Fibroblast of gingiva (primary cell): ENCODE measurements around the gene PTPRN2.

ENCODE experiments used
- DNase-seq: peaks from one replicate; pipeline ENCODE4 v3.0.0-alpha.2; 2011; ENCODE audit warnings: low read depth

Gene PTPRN2

DNA sequence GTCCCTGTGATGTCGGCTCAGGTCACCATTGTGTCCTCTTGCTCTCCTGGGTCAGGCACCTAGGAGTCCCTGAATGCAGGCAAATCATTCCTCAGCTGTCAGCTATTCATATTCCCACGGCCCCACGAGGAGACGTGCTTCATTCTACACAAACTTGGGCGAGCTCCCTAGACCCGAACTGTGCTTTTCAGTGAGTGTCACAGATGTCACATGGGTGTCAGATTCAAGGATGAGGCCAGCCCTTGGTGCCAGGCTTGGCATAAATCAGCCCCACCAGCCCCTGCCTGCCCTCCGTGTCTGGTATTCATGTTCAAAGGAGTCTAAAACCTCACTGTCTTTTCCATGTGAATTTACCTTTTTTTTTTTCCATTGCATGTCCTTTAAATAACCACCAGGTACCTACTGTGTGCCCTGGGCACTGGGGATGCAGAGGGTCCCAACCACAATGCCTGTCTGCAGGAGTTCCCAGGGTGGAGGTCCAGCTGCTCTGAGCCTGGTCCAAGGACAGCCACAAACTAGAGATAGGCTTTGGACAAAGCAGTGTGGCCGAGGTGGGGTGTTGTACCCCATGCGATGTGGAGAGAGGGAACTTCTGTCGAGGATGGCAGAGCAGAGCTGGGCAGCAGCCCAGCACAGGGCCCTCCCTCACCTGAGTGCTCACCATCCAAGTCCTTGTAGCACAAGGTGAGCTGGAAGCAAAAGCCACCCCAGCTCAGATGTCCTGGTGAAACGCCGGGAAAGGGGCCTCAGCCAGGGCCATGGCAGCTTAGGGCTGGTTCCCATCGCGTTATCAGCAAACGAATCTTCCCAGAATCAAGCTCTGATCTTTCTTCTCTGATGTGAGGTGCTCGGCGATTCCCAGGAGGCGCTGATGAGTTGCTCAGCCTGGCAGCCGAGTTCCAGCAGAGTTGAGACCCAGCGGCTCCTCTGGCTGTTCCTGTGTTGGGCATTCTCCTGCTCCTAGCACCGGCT lies 611.9 kb downstream of the PTPRN2 start:
- DNase-seq, result no peak

DNA sequence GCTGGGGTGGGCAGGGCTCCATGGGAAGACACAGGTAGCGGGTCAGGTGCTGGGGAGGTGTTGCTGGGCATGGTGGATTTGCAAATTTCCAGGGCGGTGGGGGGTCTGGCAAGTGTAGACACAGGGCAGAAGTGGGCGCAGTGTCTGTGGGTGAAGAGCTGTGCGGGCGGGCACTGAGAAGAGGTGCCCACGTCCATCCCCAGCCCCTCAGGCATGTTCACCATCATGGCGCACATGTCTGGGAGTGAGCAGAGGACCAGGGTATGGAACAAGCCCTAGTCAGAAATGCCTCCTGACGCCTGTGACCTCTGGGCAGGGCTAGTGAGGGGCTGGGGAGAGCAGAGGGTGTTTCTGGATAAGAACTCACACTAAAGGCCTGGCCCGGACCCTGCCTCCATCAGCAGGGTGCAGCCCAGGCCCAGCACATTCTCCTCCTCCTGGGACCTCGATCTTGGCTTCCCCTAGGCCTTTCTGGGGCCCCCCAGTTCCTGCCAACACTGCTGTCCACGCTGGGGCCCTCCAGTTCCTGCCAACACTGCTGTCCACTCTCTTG lies 612.9 kb downstream of the PTPRN2 start:
- no peak for DNase-seq

DNA sequence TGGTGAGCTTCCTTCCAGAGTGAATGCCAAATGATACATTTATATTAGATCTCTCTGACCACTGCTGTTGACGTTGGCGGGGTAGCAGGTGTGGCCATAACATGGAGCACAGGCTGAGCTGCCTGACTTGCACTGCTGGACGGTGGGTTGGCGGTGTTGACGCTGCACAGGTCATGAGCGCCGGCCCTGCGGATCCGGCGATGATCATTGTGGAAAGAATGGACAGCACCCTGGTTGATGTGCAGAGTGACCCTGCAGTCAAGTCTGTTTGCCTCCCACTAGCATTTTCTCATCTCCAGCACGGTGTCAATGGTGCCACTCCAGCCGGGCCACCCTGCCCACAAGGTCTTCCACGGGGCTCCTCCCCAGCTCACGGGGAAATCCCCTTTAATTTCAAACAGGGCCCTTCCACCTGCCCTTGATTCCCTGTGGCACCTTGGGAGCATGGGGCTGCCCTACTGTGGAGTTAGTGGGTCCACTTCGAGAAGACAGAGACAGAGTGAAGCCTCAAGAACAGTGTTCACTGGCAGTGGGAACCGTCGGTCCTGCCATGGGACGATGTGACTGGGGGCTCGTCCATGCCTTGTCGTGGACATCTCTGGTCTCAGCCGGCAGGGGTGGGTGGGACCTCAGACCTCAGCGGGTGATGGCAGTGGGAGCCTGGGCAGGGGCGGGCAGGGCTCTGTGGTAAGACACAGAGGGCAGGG lies 613.5 kb downstream of the PTPRN2 start:
- DNase-seq, result no peak

- no peak for DNase-seq
These were observed 614.7 kb downstream of the PTPRN2 start for GRCh38 chr7:157972914-157973313.

GRCh38 chr7:157971501-157971900 lies 616.1 kb downstream of the PTPRN2 start:
- DNase-seq, result no peak

GRCh38 chr7:157970744-157971143 lies 616.9 kb downstream of the PTPRN2 start:
- DNase-seq, result no peak

- no peak for DNase-seq
These were observed 617.6 kb downstream of the PTPRN2 start for GRCh38 chr7:157969995-157970394.

DNA sequence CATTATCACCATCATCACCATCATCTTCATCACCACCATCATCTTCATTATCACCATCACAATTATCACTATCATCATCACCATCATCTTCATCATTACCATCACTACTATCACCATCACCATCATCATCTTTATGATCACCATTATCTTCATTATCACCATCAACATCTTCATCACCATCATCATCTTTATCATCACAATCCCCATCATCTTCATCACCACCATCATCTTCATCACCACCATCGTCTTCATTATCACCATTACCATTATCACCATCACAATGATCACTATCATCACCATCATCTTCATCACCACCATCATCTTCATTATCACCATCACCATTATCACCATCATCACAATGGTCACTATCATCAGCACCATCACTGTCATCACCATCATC lies 621.1 kb downstream of the PTPRN2 start:
- no peak for DNase-seq

DNA sequence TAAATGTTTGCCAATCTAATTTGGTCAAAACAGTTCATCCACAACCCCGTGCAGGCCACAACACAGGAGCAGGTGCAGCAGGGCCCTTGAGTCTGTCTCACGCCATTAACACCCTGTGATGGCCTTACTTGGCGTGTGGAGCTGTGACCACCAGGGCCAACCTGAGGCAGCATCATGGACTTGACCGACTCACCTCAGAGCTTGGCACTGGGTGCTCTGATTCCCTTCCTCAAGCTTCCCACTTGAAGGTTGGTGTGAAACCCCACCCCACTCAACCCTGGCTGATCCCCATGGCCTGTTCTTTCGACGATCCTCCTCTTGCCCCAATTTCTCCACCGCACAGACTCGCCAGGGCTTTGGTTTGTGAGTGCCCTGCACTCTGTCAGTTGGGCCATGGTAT lies 623.1 kb downstream of the PTPRN2 start:
- no peak for DNase-seq

GRCh38 chr7:157964016-157964415 lies 623.6 kb downstream of the PTPRN2 start:
- DNase-seq, result no peak

- DNase-seq, result no peak
These were observed 624.1 kb downstream of the PTPRN2 start for GRCh38 chr7:157963526-157963925.

- no peak for DNase-seq
These were observed 624.9 kb downstream of the PTPRN2 start for GRCh38 chr7:157962458-157963306.

- DNase-seq, result no peak
These were observed 625.7 kb downstream of the PTPRN2 start for GRCh38 chr7:157961731-157962457.

DNA sequence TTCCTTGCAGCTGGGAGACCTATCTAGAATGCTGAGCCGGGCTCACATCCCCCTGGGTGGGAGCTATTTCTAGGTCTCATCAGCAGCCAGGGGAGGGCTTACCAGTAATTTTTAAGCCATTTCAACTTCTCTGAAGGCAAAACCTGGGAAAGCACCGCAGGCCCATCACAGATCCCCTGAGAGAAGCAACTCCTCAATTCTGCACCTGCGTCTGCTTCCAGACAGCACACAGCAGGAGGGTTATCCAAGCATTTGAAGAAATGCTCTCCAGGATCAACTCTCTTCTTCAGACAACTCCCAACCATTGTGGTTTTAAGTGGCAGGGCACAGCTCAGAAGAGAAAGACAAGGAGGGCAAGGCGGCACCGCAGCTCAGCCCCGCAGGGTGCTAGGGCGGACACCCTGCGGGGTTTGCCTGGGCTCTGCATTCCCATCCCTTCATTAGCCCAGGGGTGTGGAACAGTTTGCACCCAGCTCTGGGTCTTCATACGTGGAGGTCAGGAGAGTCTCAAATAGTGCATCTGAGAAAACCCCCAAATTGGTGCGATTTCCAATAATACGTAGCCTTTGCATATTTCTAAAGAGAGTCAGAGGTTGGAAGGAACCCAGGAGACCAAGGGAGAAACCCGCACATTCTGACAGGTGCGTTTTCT lies 632.1 kb downstream of the PTPRN2 start:
- no peak for DNase-seq

GRCh38 chr7:157954901-157955300 lies 632.7 kb downstream of the PTPRN2 start:
- no peak for DNase-seq

DNA sequence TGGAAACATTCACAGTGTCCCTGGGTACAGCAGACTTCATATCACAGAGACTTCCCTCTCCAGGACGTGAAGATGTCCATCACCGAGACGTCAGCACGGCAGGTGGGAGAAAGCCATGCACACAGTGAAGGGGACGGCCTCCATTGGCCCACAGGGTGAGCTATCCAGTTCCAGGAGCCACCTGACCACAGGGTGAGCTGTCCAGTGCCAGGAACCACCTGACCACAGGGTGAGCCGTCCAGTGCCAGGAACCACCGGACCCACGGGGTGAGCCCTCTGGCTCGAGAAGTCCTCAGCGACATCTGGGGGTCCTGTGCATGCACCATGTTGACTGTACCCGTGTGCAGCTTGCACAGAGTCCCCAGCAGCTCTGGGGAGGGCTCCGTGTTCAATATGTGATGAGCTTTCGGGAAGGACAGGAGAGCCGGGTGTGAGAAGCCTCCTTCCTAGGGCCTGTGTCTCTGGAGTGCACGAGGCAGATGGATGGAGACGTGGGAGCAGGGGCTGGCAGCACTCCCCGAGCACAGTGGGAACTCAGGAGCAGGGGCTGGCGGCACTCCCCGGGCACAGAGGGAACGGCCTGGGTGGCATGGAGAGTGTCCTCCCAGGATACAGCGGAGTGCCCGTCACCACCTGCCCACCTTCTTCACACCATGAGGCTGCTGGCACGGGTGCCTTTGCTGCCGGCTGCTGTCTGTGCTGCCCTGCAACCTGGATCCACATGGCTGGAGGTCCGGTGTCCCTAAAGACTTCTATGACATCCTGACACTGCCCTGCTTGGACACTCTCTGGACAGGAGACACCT lies 634.6 kb downstream of the PTPRN2 start:
- no peak for DNase-seq

DNA sequence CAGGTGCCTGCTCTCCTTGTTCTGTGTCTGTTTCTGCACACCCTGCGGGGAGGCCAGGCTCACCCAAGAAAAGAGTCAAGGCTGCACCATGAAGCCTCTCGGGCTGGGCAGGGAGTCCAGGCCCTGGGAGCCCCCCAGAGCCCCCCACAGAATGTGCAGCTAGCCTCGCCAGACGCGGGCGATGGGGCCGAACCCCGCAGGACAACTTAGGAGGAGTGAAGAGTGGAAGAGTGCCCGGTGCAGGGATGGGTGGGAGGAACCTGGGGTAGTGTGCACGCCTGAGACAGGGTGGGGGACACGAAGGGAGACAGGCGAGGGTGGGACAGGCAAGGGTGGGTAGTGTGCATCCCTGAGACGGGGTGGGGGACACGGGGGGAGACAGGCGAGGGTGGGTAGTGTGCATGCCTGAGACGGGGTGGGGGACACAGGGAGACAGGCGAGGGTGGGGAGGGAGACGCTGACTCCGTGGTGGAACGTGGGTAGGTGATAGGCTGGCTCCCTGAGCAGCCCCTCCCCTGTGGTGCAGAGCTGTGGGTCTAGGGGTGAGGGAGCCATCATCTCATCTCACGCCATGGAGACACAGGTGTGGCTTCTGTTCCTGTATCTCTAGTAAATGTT lies 635.5 kb downstream of the PTPRN2 start:
- no peak for DNase-seq

GRCh38 chr7:157951300-157952049 lies 636.1 kb downstream of the PTPRN2 start:
- DNase-seq, result no peak

- DNase-seq, result no peak
These were observed 637.9 kb downstream of the PTPRN2 start for GRCh38 chr7:157949711-157950110.
